Measurements from ENCODE around the gene RHBDD3.
A peak's percentile ranks its signal among the peaks of the same experiment; 100 is the strongest.

RHBDD3 gene

DNA sequence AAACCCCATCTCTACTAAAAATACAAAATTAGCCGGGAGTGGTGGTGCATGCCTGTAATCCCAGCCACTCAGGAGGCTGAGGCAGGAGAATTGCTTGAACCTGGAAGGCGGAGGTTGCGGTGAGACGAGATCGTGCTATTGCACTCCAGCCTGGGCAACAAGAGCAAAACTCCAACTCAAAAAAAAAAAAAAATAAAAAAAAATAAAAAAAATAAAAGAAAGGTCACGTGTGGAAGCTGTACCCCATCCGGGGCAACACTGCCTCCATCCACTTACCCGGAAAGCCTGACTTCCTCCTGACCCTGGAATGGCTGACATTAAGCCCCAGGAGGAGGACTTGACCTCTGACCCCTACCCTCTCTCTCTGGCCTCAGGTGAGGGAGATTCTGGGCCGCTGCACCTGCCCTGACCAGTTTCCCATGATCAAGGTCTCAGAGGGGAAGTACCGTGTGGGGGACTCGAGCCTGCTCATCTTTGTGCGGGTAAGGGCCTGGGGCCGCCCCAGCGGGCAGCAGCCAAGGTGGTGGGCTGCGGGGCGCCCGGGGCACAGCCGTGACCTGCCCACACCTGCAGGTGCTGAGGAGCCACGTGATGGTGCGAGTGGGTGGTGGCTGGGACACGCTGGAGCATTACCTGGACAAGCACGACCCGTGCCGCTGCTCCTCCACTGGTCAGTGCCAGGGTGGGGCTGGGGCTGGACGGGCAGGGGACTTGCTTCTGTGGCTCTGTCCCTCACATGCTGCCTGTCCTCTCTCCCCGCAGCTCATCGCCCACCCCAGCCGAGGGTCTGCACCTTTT lies 42.5 kb upstream of the RHBDD3 start:
- H3K9ac ChIP-seq (ENCODE audit: low read length), result no peak overlapping the region
- no peak overlapping the region for H3K4me3 ChIP-seq (ENCODE audit: low read depth in 1 of 2, low read length in 2 of 2)
- no peaks in the 10 kb centered on the region for H3K36me3 ChIP-seq (ENCODE audit: insufficient read depth, low read length)
- H3K27ac ChIP-seq (ENCODE audit: low read depth, low read length), result peak overlapping the region; percentile 85
- no peaks in the 10 kb centered on the region for H3K9me3 ChIP-seq (ENCODE audit: low read length)
- peaks cover 14 to 18% of the 10 kb centered on the region in 2 donors for H3K27me3 ChIP-seq (ENCODE audit: control insufficient read depth in 1 of 2, insufficient read depth in 2 of 2, low read length in 2 of 2)
- peaks cover 60% of the 10 kb centered on the region for H3K4me1 ChIP-seq (ENCODE audit: insufficient read depth, low read length)

DNA sequence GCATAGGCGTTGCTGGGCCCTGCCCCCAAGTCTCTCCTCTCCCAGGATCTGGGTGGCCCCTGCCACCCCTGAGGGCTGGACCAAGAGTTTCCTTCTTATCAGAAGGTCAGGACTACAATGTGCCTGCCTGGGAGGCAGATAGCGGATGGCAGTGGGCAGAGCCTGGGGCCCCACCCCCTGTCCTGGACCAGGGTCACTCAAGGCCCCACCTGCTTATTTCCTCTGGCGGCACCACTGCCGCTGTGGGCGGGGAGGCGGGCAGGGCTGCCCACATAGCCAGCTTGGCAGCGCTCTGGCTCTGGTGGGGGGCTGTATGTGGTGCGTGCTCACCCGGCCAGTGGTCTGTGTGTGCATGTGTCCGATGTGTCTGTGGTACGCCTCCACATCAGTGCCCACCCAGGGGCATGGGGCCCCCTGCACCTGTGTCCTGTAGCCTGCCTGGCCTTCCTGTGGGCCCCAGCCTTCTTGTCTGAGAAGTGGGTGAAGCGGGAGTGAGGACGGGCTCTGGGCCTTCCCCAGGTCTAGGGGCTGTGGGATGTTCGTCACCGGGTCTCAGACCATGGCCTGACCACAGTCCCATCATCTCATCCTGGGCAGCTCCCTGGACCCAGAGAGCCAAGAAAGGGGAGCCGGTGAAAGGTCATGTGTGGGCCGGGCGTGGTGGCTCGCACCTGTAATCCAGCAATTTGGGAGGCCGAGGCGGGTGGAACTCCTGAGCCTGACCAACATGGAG lies 41.7 kb upstream of the RHBDD3 start:
- Histone ChIP-seq H3K4me3 (ENCODE audit: low read depth in 1 of 2, low read length in 2 of 2) (peak overlapping the region in 1 of 2 donors; percentile 19), H3K4me1 (ENCODE audit: insufficient read depth, low read length) (peaks cover 57% of the 10 kb centered on the region), H3K9me3 (ENCODE audit: low read length) (no peaks in the 10 kb centered on the region), H3K27ac (ENCODE audit: low read depth, low read length) (peak overlapping the region; percentile 59), H3K27me3 (ENCODE audit: control insufficient read depth in 1 of 2, insufficient read depth in 2 of 2, low read length in 2 of 2) (peaks cover 11 to 13% of the 10 kb centered on the region in 2 donors), H3K9ac (ENCODE audit: low read length) (peak overlapping the region; percentile 19), H3K36me3 (ENCODE audit: insufficient read depth, low read length) (no peaks in the 10 kb centered on the region)

DNA sequence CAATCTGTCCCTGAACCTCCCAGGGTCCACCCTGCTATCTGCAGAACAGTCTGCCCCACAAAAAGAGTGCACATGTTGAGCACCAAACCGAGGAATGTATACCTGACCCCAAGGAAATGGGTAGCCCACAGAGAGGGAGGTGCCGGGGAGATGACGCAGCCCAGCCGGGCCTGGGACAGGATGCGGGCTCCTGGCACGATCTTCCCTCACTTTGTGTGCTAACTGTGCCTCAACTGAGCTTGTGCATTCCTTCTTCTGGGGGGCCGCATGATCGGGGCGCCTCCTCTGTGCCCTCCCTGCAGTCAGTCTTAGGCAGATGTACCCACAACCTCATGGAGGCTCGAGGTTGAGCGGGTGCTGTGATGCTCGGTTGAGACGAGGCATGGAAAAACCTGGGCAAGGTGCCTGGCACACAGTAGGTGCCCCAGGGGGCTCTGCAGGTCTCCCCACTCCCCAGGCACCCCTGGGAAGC lies 41.0 kb upstream of the RHBDD3 start:
- peaks cover 50% of the 10 kb centered on the region for H3K4me1 ChIP-seq (ENCODE audit: insufficient read depth, low read length)
- H3K27ac ChIP-seq (ENCODE audit: low read depth, low read length), result peak overlapping the region; percentile 59
- H3K4me3 ChIP-seq (ENCODE audit: low read depth in 1 of 2, low read length in 2 of 2), result peak overlapping the region in 1 of 2 donors; percentile 19
- no peaks in the 10 kb centered on the region for H3K9me3 ChIP-seq (ENCODE audit: low read length)
- H3K36me3 ChIP-seq (ENCODE audit: insufficient read depth, low read length), result no peaks in the 10 kb centered on the region
- H3K9ac ChIP-seq (ENCODE audit: low read length), result peak overlapping the region; percentile 19
- peaks cover 4 to 6% of the 10 kb centered on the region in 2 donors for H3K27me3 ChIP-seq (ENCODE audit: control insufficient read depth in 1 of 2, insufficient read depth in 2 of 2, low read length in 2 of 2)

DNA sequence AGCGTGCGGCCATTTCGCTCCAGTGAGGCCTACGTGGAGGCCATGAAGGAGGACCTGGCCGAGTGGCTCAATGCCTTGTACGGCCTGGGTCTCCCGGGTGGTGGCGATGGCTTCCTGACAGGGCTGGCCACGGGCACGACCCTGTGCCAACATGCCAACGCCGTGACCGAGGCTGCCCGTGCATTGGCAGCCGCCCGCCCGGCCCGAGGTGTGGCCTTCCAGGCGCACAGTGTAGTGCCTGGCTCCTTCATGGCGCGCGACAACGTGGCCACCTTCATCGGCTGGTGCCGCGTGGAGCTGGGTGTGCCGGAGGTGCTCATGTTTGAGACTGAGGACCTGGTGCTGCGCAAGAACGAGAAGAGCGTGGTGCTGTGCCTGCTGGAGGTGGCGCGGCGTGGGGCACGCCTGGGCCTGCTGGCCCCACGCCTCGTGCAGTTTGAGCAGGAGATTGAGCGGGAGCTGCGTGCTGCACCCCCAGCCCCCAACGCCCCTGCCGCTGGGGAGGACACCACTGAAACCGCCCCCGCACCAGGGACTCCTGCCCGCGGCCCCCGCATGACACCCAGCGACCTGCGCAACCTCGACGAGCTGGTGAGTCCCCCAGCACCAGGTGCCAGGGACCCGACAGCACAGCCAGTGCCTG lies 40.5 kb upstream of the RHBDD3 start:
- peaks cover 0 to under 1% of the 10 kb centered on the region in 2 donors for H3K27me3 ChIP-seq (ENCODE audit: control insufficient read depth in 1 of 2, insufficient read depth in 2 of 2, low read length in 2 of 2)
- H3K27ac ChIP-seq (ENCODE audit: low read depth, low read length), result peak overlapping the region; percentile 59
- peak overlapping the region; percentile 19 for H3K9ac ChIP-seq (ENCODE audit: low read length)
- no peaks in the 10 kb centered on the region for H3K9me3 ChIP-seq (ENCODE audit: low read length)
- peaks cover 49% of the 10 kb centered on the region for H3K4me1 ChIP-seq (ENCODE audit: insufficient read depth, low read length)
- H3K36me3 ChIP-seq (ENCODE audit: insufficient read depth, low read length), result no peaks in the 10 kb centered on the region
- H3K4me3 ChIP-seq (ENCODE audit: low read depth in 1 of 2, low read length in 2 of 2), result peak overlapping the region in 1 of 2 donors; percentile 88

DNA sequence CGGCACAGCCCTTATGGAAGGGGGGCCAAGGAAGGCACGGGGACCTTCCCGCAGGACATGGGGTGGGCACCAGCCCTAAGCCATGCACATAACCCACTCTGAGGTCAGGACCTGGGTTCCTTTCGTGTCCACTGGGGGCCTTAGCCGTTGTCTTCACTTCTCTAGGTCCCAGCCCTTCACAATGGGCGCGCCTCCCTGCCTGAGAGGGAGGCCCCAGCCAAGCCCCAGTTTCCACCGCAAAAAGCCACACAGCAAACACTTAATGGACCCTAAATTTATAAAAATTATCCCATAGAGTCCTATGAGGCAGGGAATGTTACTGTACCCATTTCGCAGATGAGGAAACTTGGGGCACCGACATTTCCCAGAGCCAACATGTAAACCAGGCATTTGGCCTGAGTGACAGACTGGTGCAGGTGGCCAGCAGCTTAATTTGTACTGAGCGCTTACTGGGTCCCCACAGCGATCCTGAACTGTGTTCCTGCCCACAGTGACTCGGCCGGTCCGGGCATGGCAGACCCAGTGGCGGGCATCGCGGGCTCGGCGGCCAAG lies 39.9 kb upstream of the RHBDD3 start:
- Histone ChIP-seq H3K4me3 (ENCODE audit: low read depth in 1 of 2, low read length in 2 of 2) (peak overlapping the region; percentile 88 to 96), H3K27me3 (ENCODE audit: control insufficient read depth in 1 of 2, insufficient read depth in 2 of 2, low read length in 2 of 2) (no peaks in the 10 kb centered on the region), H3K27ac (ENCODE audit: low read depth, low read length) (peak overlapping the region; percentile 86), H3K36me3 (ENCODE audit: insufficient read depth, low read length) (no peaks in the 10 kb centered on the region), H3K9me3 (ENCODE audit: low read length) (no peaks in the 10 kb centered on the region), H3K4me1 (ENCODE audit: insufficient read depth, low read length) (peaks cover 55% of the 10 kb centered on the region), H3K9ac (ENCODE audit: low read length) (peak overlapping the region; percentile 65)

DNA sequence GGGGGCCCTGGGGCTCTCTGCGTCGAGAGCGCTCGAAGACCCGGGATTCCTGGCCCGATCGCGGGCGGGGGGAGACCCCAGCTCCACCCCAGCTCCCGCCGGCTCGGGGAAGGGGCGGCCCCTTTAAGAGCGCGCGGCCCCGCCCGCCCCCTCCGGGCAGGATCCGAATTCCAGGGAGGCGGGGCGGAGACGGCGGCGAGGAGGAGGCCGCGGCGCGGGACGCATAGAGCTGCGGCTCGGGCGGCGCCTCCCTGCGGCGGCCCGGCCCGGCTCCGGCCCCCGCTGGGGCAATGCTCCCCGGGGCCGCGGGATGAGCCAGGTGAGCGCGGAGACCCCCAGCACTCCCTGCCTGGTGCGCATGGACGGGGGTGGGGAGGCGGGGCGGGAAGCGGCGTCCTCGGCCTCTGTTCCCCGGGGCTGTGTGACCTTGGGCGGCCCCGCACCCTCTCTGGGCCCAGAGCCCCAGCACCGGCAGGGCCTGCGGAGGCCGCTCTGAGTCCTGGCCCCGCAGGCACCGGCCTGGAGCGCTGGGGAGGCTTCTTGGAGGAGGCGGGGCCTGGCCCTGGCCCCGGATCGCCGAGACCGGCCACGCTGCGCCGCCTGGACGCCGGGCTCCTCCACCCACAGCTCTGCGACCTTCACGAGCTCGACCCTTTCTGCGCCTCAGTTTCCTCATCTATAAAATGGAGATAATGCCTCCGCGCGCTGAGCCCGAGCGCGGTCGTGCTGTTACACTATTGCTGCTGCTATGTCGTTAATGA lies 39.2 kb upstream of the RHBDD3 start:
- H3K36me3 ChIP-seq (ENCODE audit: insufficient read depth, low read length), result no peaks in the 10 kb centered on the region
- no peaks in the 10 kb centered on the region for H3K27me3 ChIP-seq (ENCODE audit: control insufficient read depth in 1 of 2, insufficient read depth in 2 of 2, low read length in 2 of 2)
- peaks cover 59% of the 10 kb centered on the region for H3K4me1 ChIP-seq (ENCODE audit: insufficient read depth, low read length)
- H3K9me3 ChIP-seq (ENCODE audit: low read length), result no peaks in the 10 kb centered on the region
- peak overlapping the region; percentile 65 for H3K9ac ChIP-seq (ENCODE audit: low read length)
- peak overlapping the region; percentile 86 for H3K27ac ChIP-seq (ENCODE audit: low read depth, low read length)
- peak overlapping the region; percentile 88 to 96 for H3K4me3 ChIP-seq (ENCODE audit: low read depth in 1 of 2, low read length in 2 of 2)

DNA sequence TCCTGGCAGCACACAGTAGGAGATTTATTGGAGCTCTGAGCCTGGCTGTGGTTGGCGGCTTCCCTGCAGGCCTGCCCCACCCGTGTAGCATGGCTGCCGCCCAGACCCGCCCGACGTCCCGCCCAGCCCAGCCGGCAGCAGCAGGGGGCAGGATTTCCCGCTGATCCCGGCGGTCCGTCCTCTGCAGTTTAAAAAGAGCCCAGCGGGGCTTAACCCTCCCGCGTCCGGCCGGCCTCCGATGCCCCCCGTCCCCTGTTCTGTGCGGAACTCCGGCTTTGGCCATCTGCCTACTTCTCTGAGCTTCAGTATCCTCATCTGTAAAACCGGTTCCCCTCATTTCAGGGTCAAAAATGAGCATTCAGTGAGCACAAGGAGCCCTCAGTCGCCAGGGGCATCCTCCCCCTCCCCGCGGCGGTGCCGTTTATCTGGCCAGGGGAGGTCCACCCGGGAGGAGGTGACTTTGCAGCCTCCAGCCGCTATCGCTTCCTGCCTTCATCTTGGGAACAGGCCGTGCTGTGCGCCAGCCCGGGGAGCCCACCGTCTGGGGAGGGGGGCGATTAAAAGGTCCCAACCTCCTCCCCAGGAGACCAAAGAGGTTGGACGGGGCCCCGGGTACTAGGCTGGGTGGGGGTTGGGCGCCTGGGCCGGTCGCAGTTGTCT lies 38.5 kb upstream of the RHBDD3 start, which contains the start of gene GAS2L1:
Gene GAS2L1 (plus strand): TSS at position 476 of the 660 bp plus-strand sequence. CDS start 1,456 bp downstream, outside the sequence.
- H3K9ac ChIP-seq (ENCODE audit: low read length), result peak within 1 kb of the TSS; percentile 65
- H3K9me3 ChIP-seq (ENCODE audit: low read length), result no peaks in the 10 kb centered on the region
- peak within 1 kb of the TSS; percentile 86 for H3K27ac ChIP-seq (ENCODE audit: low read depth, low read length)
- peaks cover 3% of the 10 kb centered on the region for H3K36me3 ChIP-seq (ENCODE audit: insufficient read depth, low read length)
- no peaks in the 10 kb centered on the region for H3K27me3 ChIP-seq (ENCODE audit: control insufficient read depth in 1 of 2, insufficient read depth in 2 of 2, low read length in 2 of 2)
- peaks cover 54% of the 10 kb centered on the region for H3K4me1 ChIP-seq (ENCODE audit: insufficient read depth, low read length)
- H3K4me3 ChIP-seq (ENCODE audit: low read depth in 1 of 2, low read length in 2 of 2), result peak within 1 kb of the TSS; percentile 88 to 96

DNA sequence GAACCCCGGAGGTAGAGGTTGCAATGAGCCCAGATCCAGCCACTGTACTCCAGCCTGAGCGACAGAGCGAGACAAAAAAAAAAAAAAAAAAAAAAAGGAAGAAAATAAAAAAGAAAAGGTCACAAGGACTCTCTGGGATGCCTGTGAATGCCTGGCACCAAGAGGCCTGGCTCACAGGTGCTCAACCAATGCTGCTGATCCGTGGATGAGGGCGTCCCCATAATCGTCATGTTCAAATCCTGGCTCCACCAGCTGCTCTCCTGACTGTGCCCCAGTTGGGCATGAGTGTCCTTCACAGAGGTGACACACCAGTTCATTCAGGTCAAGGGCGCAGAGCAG lies 38.0 kb upstream of the RHBDD3 start:
- Histone ChIP-seq H3K27ac (ENCODE audit: low read depth, low read length) (peak overlapping the region; percentile 86), H3K27me3 (ENCODE audit: control insufficient read depth in 1 of 2, insufficient read depth in 2 of 2, low read length in 2 of 2) (no peaks in the 10 kb centered on the region), H3K9me3 (ENCODE audit: low read length) (no peaks in the 10 kb centered on the region), H3K36me3 (ENCODE audit: insufficient read depth, low read length) (peaks cover 8% of the 10 kb centered on the region), H3K9ac (ENCODE audit: low read length) (no peak overlapping the region), H3K4me3 (ENCODE audit: low read depth in 1 of 2, low read length in 2 of 2) (no peak overlapping the region), H3K4me1 (ENCODE audit: insufficient read depth, low read length) (peaks cover 49% of the 10 kb centered on the region)

DNA sequence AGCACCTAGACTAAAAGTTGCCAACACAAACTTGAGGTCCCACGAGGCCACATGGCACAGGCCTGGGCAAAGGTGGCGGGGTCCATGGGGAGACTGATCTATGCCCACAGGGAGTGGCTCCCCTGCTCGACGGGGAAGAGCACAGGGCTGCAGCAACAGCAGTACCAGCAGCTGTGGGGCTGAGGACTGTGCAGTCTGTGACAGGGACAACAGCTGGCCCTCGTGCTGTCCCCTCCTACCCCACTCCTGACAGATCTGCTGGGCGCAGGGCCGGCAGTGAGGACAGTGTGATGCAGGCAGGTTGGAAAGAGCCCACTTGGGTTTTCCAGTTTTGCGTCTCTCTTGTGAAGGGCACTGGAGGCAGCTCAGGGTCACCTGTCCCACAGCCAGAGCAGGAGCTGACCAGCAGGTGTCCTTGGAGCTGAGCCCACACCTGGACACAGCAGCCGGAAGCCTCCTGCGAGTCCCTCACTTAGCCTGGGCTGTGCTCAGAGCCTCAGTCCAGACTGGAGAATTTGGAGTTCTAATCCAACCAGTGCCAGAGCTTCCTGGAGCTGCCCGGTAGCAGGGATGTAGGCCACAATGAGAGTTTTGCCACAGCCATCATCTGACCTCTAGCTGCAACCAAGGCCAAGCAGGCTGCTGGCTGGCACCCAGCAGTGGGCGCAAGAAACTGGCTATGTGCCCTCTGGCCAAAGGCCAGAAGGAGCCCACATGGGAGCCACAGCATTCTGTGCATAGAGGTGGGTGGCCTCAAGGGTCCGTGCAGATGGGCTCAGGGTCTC lies 35.1 kb upstream of the RHBDD3 start:
- H3K9ac ChIP-seq (ENCODE audit: low read length), result no peak overlapping the region
- H3K36me3 ChIP-seq (ENCODE audit: insufficient read depth, low read length), result peaks cover 31% of the 10 kb centered on the region
- peaks cover 22% of the 10 kb centered on the region for H3K4me1 ChIP-seq (ENCODE audit: insufficient read depth, low read length)
- H3K27me3 ChIP-seq (ENCODE audit: control insufficient read depth in 1 of 2, insufficient read depth in 2 of 2, low read length in 2 of 2), result no peaks in the 10 kb centered on the region
- no peak overlapping the region for H3K27ac ChIP-seq (ENCODE audit: low read depth, low read length)
- H3K4me3 ChIP-seq (ENCODE audit: low read depth in 1 of 2, low read length in 2 of 2), result no peak overlapping the region
- H3K9me3 ChIP-seq (ENCODE audit: low read length), result no peaks in the 10 kb centered on the region

DNA sequence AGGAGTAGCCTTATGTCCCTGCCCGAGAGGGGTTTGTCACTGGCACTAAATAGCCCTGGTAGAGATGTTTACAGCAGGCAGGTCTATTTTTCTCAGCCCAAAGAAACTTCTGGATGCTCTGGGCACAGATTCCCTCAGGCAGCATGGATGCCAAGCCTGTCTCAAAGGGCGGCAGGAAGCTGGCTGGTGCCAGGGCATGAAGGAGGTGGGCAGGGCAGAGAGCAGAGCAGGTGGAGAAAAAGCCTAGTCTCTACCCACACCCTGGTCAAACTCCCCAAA lies 34.6 kb upstream of the RHBDD3 start:
- Histone ChIP-seq H3K27me3 (ENCODE audit: control insufficient read depth in 1 of 2, insufficient read depth in 2 of 2, low read length in 2 of 2) (no peaks in the 10 kb centered on the region), H3K36me3 (ENCODE audit: insufficient read depth, low read length) (peaks cover 37% of the 10 kb centered on the region), H3K9me3 (ENCODE audit: low read length) (no peaks in the 10 kb centered on the region), H3K27ac (ENCODE audit: low read depth, low read length) (no peak overlapping the region), H3K4me1 (ENCODE audit: insufficient read depth, low read length) (peaks cover 17% of the 10 kb centered on the region), H3K4me3 (ENCODE audit: low read depth in 1 of 2, low read length in 2 of 2) (no peak overlapping the region), H3K9ac (ENCODE audit: low read length) (no peak overlapping the region)

Data from muscle layer of colon (tissue), 2 donors.